Gastrocnemius medialis (tissue), 4 donors: Measurements from ENCODE around the gene COX10.

Source experiments
- POLR2A ChIP-seq, 2 donors: fragments of 450-650 bp; IDR thresholded peaks; one replicate each; pipeline ENCODE4 v1.6.1; 2017; ENCODE audit warnings: antibody characterized with exemption in 2 of 2, mild to moderate bottlenecking in 2 of 2, moderate library complexity in 2 of 2
- TF ChIP-seq, protein P1 (sequence below), 5 experiments: fragments of 450-650 bp in 3 of 5; fragments of 200-600 bp in 2 of 5; sonication (generic) in 2 of 5; IDR thresholded peaks in 4 of 5; conservative IDR thresholded peaks in 1 of 5; 1 replicate in 4 of 5; 2 replicates in 1 of 5; pipeline ENCODE4 v1.5.1; 2016 to 2019; ENCODE audit warnings: antibody characterized with exemption in 5 of 5, mild to moderate bottlenecking in 3 of 5, moderate library complexity in 3 of 5

GRCh38 chr17:14205380-14205779 lies 136.1 kb downstream of the COX10 start:
- no peak for TF ChIP-seq POLR2A (IDR thresholded peaks at IDR 0.05)
- TF ChIP-seq, protein P1, sequence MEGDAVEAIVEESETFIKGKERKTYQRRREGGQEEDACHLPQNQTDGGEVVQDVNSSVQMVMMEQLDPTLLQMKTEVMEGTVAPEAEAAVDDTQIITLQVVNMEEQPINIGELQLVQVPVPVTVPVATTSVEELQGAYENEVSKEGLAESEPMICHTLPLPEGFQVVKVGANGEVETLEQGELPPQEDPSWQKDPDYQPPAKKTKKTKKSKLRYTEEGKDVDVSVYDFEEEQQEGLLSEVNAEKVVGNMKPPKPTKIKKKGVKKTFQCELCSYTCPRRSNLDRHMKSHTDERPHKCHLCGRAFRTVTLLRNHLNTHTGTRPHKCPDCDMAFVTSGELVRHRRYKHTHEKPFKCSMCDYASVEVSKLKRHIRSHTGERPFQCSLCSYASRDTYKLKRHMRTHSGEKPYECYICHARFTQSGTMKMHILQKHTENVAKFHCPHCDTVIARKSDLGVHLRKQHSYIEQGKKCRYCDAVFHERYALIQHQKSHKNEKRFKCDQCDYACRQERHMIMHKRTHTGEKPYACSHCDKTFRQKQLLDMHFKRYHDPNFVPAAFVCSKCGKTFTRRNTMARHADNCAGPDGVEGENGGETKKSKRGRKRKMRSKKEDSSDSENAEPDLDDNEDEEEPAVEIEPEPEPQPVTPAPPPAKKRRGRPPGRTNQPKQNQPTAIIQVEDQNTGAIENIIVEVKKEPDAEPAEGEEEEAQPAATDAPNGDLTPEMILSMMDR (IDR thresholded peaks at IDR 0.05 in 4 of 5, conservative IDR thresholded peaks at IDR 0.05 in 1 of 5): no peak
